Daoy (cell line): ENCODE data around the gene SP5. TPM values are rescaled to one million over a fixed set of nuclear protein-coding genes. Genes with fewer than 3 reads are reported as not detected.
"Not testable (repeated sequence)": the region's sequence is repeated elsewhere in the genome, so short reads cannot be mapped to it uniquely, and the experiment has no call there.

ENCODE experiments used
- DNase-seq: peaks from one replicate; pipeline ENCODE4 v3.0.0-alpha.2; 2015; ENCODE audit warnings: low read depth
- total RNA-seq: library from RNA; depleted of rRNA; stranded (reverse); fragments of >200 nt; shearing (Covaris generic); gene quantifications from 2 replicates; pipeline ENCODE4 v1.2.3, GENCODE V29; 2014; rRNA removed

SP5 gene
- total RNA-seq, 1 experiment from 2014 or later: 0.63 TPM

DNA sequence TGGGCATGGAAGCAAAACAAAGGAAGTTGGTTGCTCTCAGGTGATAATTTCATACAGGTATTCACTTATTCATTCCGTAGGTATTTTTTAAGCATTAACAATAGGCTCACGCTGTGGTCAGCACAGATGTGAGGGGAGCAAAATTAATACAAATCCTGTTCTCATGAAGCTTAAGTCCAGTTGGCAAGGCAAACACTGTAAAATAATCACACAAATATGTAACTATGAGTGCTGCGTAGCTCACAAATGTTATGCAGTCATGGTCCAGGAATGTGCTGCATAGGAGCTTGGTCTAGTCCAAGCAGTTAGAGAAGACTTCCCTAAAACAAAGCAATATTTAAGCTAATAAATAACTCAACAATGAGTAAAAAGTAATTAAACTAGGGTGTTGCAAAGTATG, 23.9 kb downstream of the SP5 start:
- DNase-seq: peak; percentile 83

GRCh38 chr2:170739507-170740046, 24.4 kb downstream of the SP5 start:
- peak; percentile 11 for DNase-seq

- DNase-seq: no peak
These were observed 25.5 kb downstream of the SP5 start for GRCh38 chr2:170740660-170741059.

DNA sequence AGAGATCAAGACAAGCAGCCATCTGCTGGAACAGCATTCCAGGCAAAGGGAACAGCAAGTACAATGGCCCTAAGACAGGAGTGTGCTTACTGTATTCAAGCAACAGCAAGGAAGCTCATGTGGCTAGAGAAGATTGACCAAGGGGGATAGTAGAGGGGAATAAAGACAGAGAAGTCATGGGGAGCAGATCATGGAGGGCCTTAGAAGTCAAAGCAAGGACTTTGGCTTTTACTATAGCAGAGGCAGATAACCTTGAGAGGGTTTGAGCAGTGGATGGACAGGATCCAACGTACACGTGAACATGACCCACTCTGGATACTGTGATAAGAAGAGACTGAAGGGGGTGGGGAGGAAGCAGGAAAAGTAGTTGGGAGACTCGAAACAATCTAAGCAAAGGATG, 26.9 kb downstream of the SP5 start:
- no peak for DNase-seq

- DNase-seq: no peak
These were observed 27.9 kb downstream of the SP5 start for GRCh38 chr2:170742896-170743529.

DNA sequence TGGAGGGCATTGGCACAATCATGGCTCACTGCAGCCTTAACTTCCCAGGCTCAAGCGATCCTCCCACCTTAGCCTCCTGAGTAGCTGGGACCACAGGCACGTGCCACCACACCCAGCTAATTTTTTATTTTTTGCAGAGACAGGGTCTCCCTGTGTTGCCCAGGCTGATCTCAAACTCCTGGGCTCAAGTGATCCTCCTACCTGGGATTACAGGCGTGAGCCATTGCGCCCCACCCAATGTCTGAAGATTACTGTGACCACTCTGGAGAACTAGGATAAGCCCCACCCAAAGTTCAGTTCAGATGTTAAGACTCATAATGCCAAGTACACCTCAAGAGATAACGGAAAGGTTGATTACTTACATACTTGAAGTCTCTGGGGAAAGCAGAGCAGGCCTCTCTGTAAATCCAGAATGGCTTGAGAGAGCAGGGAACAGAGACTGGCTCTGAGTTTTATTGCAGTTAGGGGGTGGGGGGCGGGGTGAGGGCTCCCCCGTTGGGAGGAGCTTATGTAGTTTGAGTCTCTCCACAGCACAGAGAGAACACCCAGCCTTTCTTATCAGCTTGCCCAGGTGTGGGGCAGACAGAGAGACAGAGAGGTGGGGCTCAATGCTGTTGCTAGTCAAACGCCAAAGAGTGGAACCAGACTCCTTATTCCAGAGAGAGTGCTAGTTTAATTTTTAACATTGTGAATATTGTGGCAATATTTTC, 28.5 kb downstream of the SP5 start:
- no peak for DNase-seq

GRCh38 chr2:170744248-170745002, 29.3 kb downstream of the SP5 start:
- no peak for DNase-seq

- no peak for DNase-seq
These were observed 30.2 kb downstream of the SP5 start for GRCh38 chr2:170745305-170745704.

GRCh38 chr2:170747921-170748320, 32.8 kb downstream of the SP5 start:
- peak; percentile 63 for DNase-seq

DNA sequence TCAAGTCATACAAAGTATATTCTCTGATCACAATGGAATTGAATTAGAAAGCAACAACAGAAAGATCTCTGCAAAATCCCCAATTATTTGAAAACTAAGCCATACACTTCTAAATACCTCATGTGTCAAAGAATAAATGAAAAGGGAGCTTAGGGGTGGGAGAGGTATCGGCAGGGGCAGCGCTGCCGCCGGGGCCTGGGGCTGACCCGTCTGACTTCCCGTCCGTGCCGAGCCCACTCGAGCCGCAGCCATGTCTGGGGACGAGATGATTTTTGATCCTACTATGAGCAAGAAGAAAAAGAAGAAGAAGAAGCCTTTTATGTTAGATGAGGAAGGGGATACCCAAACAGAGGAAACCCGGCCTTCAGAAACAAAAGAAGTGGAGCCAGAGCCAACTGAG, 36.4 kb downstream of the SP5 start:
- DNase-seq: not testable (repeated sequence)

GRCh38 chr2:170761572-170761971, 46.4 kb downstream of the SP5 start:
- DNase-seq: no peak

DNA sequence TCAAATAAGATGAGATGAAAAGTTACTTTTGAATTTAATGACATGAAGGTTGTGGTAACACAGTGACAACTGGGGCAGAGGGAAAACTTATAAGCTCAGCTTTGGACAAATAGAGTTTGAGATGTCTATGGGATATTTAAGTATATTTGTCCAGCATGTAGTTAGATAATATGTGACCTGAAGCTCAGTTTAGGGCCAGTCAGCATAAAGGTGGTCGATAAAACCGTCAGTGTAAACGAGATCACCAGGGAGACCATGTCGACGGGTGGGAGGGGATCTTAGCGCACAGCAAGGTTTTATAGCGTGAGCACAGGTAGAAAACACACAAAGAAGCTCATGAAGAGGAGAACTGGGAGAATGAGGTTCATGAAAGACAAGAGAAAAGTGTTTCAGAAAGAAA, 47.6 kb downstream of the SP5 start:
- no peak for DNase-seq

- no peak for DNase-seq
These were observed 48.1 kb downstream of the SP5 start for GRCh38 chr2:170763232-170763631.

DNA sequence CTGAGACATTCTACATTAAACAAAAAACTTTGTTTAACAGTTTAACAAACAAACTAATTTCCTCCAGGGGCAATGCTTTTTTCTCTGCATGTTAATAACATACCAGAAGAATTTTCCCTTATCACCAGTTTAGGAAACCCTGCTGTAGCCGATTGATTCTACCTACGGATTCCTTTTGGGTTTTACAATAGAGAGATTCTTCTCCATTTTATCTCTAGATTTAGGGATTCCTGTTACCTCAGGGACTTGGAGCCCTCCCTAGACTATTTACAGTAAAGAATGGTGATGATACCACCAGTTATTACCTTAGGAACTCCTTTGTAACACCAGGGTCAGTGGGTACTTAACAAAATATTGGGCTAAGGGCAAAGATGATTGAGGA, 49.7 kb downstream of the SP5 start:
- no peak for DNase-seq

DNA sequence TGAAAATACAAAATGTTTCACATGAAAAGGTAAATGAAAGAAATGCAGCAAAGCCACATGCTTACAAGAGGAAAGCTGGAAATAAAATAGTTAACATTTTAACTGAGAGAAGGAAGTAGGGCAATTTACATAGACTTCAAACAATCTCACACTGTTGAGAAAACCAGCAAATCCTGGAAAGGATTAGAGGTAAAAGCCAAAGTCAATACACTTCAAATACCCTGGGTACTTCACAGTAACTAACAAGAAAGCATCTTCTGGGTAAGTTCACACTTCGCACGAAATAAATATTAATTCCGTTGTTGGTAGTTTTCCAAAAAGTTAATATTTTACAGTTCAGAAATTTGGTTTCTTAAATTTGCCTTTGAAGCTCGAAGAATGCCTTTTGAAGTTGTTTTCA, 51.6 kb downstream of the SP5 start:
- no peak for DNase-seq

Other genes starting within 250 kb of the SP5 start
- gene ERICH2, start 55.0 kb downstream of the SP5 start, total RNA-seq: 0.42 TPM in 1 of 2 replicates, not detected in the other
- gene GAD1, start 101.5 kb downstream of the SP5 start, total RNA-seq: 8.6 and 11.7 TPM in 2 replicates
- gene GORASP2, start 213.9 kb downstream of the SP5 start, total RNA-seq: 34.2 and 43.3 TPM in 2 replicates